Gastrocnemius medialis (tissue), 4 donors: ENCODE measurements around the gene PRRC2B. TPM values are rescaled to one million over a fixed set of nuclear protein-coding genes. Genes with fewer than 3 reads are reported as not detected.

Experiments used
- ATAC-seq, 2 donors: fragments of 150-250 bp; one replicate each; pipeline ENCODE4 v1.9.1; 2016
- DNase-seq, 2 donors: peaks; one replicate each; pipeline ENCODE4 v3.0.0-alpha.2; 2019
- H3K27ac ChIP-seq, 4 donors: fragments of 200-600 bp; sonication (generic); 1 replicate in 1 of 4; 2 replicates in 3 of 4; pipeline ENCODE4 v1.5.1; 2016 to 2018; ENCODE audit warnings: mild to moderate bottlenecking in 2 of 4, moderate library complexity in 1 of 4
- H3K27me3 ChIP-seq, 3 donors: fragments of 200-600 bp; sonication (generic) in 2 of 3; 1 replicate in 1 of 3; 2 replicates in 2 of 3; pipeline versions ENCODE4 v1.5.1 to v1.6.0; 2016 to 2019; ENCODE audit warnings: mild to moderate bottlenecking in 1 of 3, moderate library complexity in 1 of 3
- H3K36me3 ChIP-seq, 2 donors: fragments of 200-600 bp; sonication (generic) in 1 of 2; one replicate each; pipeline ENCODE4 v1.5.1; 2017 to 2018
- H3K4me1 ChIP-seq, 2 donors: fragments of 200-600 bp; sonication (generic) in 1 of 2; one replicate each; pipeline ENCODE4 v1.5.1; 2016 to 2017; ENCODE audit warnings: mild to moderate bottlenecking in 2 of 2
- H3K4me3 ChIP-seq, 4 donors: fragments of 200-600 bp; sonication (generic) in 3 of 4; 1 replicate in 1 of 4; 2 replicates in 3 of 4; pipeline ENCODE4 v1.5.1; 2016 to 2019; ENCODE audit warnings: mild to moderate bottlenecking in 2 of 4
- H3K9me3 ChIP-seq, 3 donors: fragments of 200-600 bp; sonication (generic) in 2 of 3; 1 replicate in 1 of 3; 2 replicates in 2 of 3; pipeline ENCODE4 v1.5.1; 2016 to 2019
- CTCF ChIP-seq, 5 experiments: fragments of 450-650 bp in 3 of 5; fragments of 200-600 bp in 2 of 5; sonication (generic) in 2 of 5; IDR thresholded peaks in 4 of 5; conservative IDR thresholded peaks in 1 of 5; 1 replicate in 4 of 5; 2 replicates in 1 of 5; pipeline ENCODE4 v1.5.1; 2016 to 2019; ENCODE audit warnings: antibody characterized with exemption in 5 of 5, mild to moderate bottlenecking in 3 of 5, moderate library complexity in 3 of 5
- POLR2A ChIP-seq, 2 donors: fragments of 450-650 bp; IDR thresholded peaks; one replicate each; pipeline ENCODE4 v1.6.1; 2017; ENCODE audit warnings: antibody characterized with exemption in 2 of 2, mild to moderate bottlenecking in 2 of 2, moderate library complexity in 2 of 2
- in situ Hi-C, 4 donors: fragments of 200-750 bp; cut with MboI; loops; one replicate each; pipeline versions ENCODE4 v1.15.0 to v1.8.0; 2017; ENCODE audit warnings: low sequenced_read_pairs in 4 of 4
- intact Hi-C: fragments of 100-400 bp; cut with DNase I; formaldehyde crosslinking; loops from one replicate; pipeline ENCODE4 v1.15.1; 2023; ENCODE audit warnings: low total_unique reads
- total RNA-seq, 4 donors: library from RNA; depleted of rRNA; stranded (reverse); fragments of >200 nt; gene quantifications; one replicate each; pipeline versions ENCODE4 v1.1.0 to v1.2.3, GENCODE V29; 2016

PRRC2B gene
- total RNA-seq, 4 donors from 2014 or later: 29.9 to 41.6 (median 37.2) TPM

GRCh38 chr9:131358556-131358955 lies 35.3 kb upstream of the PRRC2B start:
- Histone ChIP-seq H3K4me3 (no peak overlapping the region), H3K9me3 (no peaks in the 10 kb centered on the region), H3K27me3 (no peaks in the 10 kb centered on the region), H3K36me3 (no peaks in the 10 kb centered on the region), H3K4me1 (peaks cover 0 to 11% of the 10 kb centered on the region in 2 donors), H3K27ac (no peak overlapping the region)
- ATAC-seq: no peak
- DNase-seq: no peak
- no peak for TF ChIP-seq POLR2A (IDR thresholded peaks at IDR 0.05)
- TF ChIP-seq CTCF (IDR thresholded peaks at IDR 0.05 in 4 of 5, conservative IDR thresholded peaks at IDR 0.05 in 1 of 5): no peak
- in situ Hi-C loops: loop anchor here in 3 of 4 donors (10.0 to 25.0 kb wide), 3 partner anchors 104 to 386 kb away; partner anchors contain the start of gene RAPGEF1 (in 3 of the 3)
- intact Hi-C loops: no loop called here

- in situ Hi-C loops (loop anchor here in 2 of 4 donors (25.0 kb wide), 2 partner anchors 101 to 376 kb away; partner anchors contain the start of gene RAPGEF1 (in 2 of the 2)), intact Hi-C loops (no loop called here)
- no peak for ATAC-seq
Observed at GRCh38 chr9:131361202-131361833, 32.6 kb upstream of the PRRC2B start.

GRCh38 chr9:131365546-131365945 lies 28.3 kb upstream of the PRRC2B start:
- in situ Hi-C loops: loop anchor here in 2 of 4 donors (25.0 kb wide), 2 partner anchors 97 to 372 kb away; partner anchors contain the start of gene RAPGEF1 (in 2 of the 2)
- DNase-seq (no peak), ATAC-seq (no peak)
- Histone ChIP-seq H3K4me3 (no peak overlapping the region), H3K9me3 (no peaks in the 10 kb centered on the region), H3K27ac (no peak overlapping the region), H3K4me1 (peaks cover 0 to 11% of the 10 kb centered on the region in 2 donors), H3K27me3 (no peaks in the 10 kb centered on the region), H3K36me3 (no peaks in the 10 kb centered on the region)
- intact Hi-C loops: no loop called here
- TF ChIP-seq CTCF (IDR thresholded peaks at IDR 0.05 in 4 of 5, conservative IDR thresholded peaks at IDR 0.05 in 1 of 5): no peak

More at GRCh38 chr9:131361202-131361833, 32.6 kb upstream of the PRRC2B start:
- TF ChIP-seq POLR2A (IDR thresholded peaks at IDR 0.05) (no peak), CTCF (IDR thresholded peaks at IDR 0.05 in 4 of 5, conservative IDR thresholded peaks at IDR 0.05 in 1 of 5) (no peak)
- H3K9me3 ChIP-seq: no peaks in the 10 kb centered on the region
- peak overlapping the region in 1 of 4 donors; percentile 13 for H3K27ac ChIP-seq
- no peaks in the 10 kb centered on the region for H3K27me3 ChIP-seq
- no peak for DNase-seq
- H3K36me3 ChIP-seq: no peaks in the 10 kb centered on the region
- H3K4me3 ChIP-seq: no peak overlapping the region
- H3K4me1 ChIP-seq: peaks cover 0 to 11% of the 10 kb centered on the region in 2 donors

- intact Hi-C loops: no loop called here
- ATAC-seq (no peak), DNase-seq (no peak)
- no peaks in the 10 kb centered on the region for H3K27me3 ChIP-seq
- H3K36me3 ChIP-seq: no peaks in the 10 kb centered on the region
- TF ChIP-seq CTCF (IDR thresholded peaks at IDR 0.05 in 4 of 5, conservative IDR thresholded peaks at IDR 0.05 in 1 of 5) (peak in 3 of 5 experiments; percentile 26 to 35 (median 32)), POLR2A (IDR thresholded peaks at IDR 0.05) (no peak)
- H3K27ac ChIP-seq: no peak overlapping the region
- peaks cover 0 to under 1% of the 10 kb centered on the region in 2 donors for H3K4me1 ChIP-seq
- no peak overlapping the region for H3K4me3 ChIP-seq
- H3K9me3 ChIP-seq: no peaks in the 10 kb centered on the region
- in situ Hi-C loops: loop anchor here in 2 of 4 donors (25.0 kb wide), 2 partner anchors 95 to 370 kb away; partner anchors contain the start of gene RAPGEF1 (in 2 of the 2)
Observed at GRCh38 chr9:131366761-131367401, 27.0 kb upstream of the PRRC2B start.
